ENCODE data around the gene HM13.

DNA sequence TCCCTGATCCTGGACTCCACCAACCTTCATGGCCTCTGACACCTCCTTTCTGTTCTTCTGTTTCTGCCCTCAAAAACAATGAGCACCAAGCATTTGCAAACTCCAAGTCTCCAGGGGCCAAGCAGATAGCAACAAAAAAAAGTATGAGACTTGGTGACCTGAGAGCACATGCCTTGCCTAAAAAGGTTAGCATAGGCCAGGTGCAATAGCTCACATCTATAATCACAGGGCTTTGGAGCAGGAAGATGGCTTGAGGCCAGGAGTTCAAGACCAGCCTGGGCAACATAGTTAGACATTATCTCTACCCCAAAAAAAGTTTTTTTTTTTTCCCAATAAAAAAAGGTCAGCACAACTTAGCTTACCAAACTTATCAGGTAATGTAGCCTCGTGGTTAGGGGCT is 13.7 kb upstream of the HM13 start:
- TF ChIP-seq, protein P1, sequence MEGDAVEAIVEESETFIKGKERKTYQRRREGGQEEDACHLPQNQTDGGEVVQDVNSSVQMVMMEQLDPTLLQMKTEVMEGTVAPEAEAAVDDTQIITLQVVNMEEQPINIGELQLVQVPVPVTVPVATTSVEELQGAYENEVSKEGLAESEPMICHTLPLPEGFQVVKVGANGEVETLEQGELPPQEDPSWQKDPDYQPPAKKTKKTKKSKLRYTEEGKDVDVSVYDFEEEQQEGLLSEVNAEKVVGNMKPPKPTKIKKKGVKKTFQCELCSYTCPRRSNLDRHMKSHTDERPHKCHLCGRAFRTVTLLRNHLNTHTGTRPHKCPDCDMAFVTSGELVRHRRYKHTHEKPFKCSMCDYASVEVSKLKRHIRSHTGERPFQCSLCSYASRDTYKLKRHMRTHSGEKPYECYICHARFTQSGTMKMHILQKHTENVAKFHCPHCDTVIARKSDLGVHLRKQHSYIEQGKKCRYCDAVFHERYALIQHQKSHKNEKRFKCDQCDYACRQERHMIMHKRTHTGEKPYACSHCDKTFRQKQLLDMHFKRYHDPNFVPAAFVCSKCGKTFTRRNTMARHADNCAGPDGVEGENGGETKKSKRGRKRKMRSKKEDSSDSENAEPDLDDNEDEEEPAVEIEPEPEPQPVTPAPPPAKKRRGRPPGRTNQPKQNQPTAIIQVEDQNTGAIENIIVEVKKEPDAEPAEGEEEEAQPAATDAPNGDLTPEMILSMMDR (conservative IDR thresholded peaks at IDR 0.05; ENCODE audit: low read depth in 2 of 2), result no peak
- TF ChIP-seq POLR2AphosphoS5 (IDR thresholded peaks at IDR 0.05; ENCODE audit: low read depth) (no peak), EZH2 (IDR thresholded peaks at IDR 0.05; ENCODE audit: low read depth, unreplicated experiment) (no peak), CREB1 (CRISPR knock-in tag; IDR thresholded peaks at IDR 0.05; ENCODE audit: low read depth) (no peak)
- TF ChIP-seq, protein P2, sequence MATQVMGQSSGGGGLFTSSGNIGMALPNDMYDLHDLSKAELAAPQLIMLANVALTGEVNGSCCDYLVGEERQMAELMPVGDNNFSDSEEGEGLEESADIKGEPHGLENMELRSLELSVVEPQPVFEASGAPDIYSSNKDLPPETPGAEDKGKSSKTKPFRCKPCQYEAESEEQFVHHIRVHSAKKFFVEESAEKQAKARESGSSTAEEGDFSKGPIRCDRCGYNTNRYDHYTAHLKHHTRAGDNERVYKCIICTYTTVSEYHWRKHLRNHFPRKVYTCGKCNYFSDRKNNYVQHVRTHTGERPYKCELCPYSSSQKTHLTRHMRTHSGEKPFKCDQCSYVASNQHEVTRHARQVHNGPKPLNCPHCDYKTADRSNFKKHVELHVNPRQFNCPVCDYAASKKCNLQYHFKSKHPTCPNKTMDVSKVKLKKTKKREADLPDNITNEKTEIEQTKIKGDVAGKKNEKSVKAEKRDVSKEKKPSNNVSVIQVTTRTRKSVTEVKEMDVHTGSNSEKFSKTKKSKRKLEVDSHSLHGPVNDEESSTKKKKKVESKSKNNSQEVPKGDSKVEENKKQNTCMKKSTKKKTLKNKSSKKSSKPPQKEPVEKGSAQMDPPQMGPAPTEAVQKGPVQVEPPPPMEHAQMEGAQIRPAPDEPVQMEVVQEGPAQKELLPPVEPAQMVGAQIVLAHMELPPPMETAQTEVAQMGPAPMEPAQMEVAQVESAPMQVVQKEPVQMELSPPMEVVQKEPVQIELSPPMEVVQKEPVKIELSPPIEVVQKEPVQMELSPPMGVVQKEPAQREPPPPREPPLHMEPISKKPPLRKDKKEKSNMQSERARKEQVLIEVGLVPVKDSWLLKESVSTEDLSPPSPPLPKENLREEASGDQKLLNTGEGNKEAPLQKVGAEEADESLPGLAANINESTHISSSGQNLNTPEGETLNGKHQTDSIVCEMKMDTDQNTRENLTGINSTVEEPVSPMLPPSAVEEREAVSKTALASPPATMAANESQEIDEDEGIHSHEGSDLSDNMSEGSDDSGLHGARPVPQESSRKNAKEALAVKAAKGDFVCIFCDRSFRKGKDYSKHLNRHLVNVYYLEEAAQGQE (IDR thresholded peaks at IDR 0.05; ENCODE audit: unreplicated experiment), result no peak

Data from GM23338 (cell line).